ENCODE measurements around the gene SLC39A13. TPM values are rescaled to one million over a fixed set of nuclear protein-coding genes. Genes with fewer than 3 reads are reported as not detected.

The SLC39A13 gene
- total and polyA plus RNA-seq, 2 of the 4 experiments (the other 2 are of a cell fraction), result 32.4 to 144 TPM

DNA sequence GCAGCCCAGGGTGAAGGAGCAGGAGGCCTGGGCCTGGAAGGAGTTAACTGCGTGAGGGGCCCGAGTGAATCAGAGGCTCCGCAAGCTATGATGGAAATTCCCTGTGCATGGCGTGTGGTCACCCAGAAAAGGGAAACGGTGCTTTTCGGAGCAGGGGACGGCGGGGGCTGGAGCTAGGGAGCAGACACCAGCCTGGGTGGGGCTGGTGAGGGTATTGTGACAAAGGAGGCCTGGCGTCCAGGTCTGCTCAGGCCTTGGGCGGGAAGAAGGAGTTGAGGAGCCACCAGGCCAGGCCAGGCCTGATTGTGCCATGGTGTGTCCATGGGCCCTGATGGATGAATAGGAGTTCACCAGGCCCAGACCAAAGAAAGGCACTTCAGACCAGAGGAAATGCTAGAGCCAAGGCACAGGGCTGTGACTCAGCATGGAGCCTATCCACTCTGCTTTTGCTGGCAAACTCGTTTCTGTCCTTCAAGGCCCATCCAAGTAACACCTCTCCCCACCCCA is 17.3 kb upstream of the SLC39A13 start:
- H2AK9ac ChIP-seq (replicated peaks; ENCODE audit: low read depth, low read length, poor library complexity), result no peak overlapping the region
- H3K36me3 ChIP-seq (ENCODE audit: control insufficient read depth, insufficient read depth, low read length), result no peaks in the 10 kb centered on the region
- no peaks in the 10 kb centered on the region for H3K9me3 ChIP-seq (ENCODE audit: control insufficient read depth, insufficient read depth, low read length)
- no peak overlapping the region for H4K91ac ChIP-seq (ENCODE audit: insufficient read depth, low read depth, low read length)
- peaks cover 6% of the 10 kb centered on the region for H3K9me1 ChIP-seq (ENCODE audit: insufficient read depth, low read length)
- dilution Hi-C loops (cut with HindIII; ENCODE audit: low sequenced_read_pairs, unreplicated experiment) (no loop called here), intact Hi-C loops (cut with micrococcal nuclease) (no loop called here), in situ Hi-C loops (cut with MboI; ENCODE audit: low sequenced_read_pairs) (no loop called here)
- H3K4me3 ChIP-seq (ENCODE audit: insufficient read depth, low read depth, low read length), result no peak overlapping the region
- no peaks in the 10 kb centered on the region for H3K79me1 ChIP-seq (ENCODE audit: low read depth in 1 of 2, low read length in 2 of 2)
- H2BK15ac ChIP-seq (ENCODE audit: low read depth, low read length), result no peak overlapping the region
- 93% methylated on average over 9 of the region's 11 CpGs; no CpG with 5 or more reads in 1 of the 2 experiments for WGBS, 2 experiments (ENCODE audit: extremely low coverage in 2 of 2, insufficient read length in 1 of 2)
- H3K18ac ChIP-seq (ENCODE audit: low read depth, low read length), result no peak overlapping the region
- no peak overlapping the region for H3K4me2 ChIP-seq (ENCODE audit: low read depth, low read length)
- H3K27me3 ChIP-seq (ENCODE audit: control insufficient read depth, insufficient read depth, low read length), result no peaks in the 10 kb centered on the region
- no peak overlapping the region for H2AK5ac ChIP-seq (ENCODE audit: low read depth, low read length)
- TF ChIP-seq RFX5 (IDR thresholded peaks at IDR 0.05; ENCODE audit: low read depth, low read length) (no peak), MAFK (IDR thresholded peaks at IDR 0.05; ENCODE audit: low read depth, low read length) (no peak), BHLHE40 (IDR thresholded peaks at IDR 0.05; ENCODE audit: low read depth, low read length) (no peak), SMC3 (IDR thresholded peaks at IDR 0.05; ENCODE audit: low read depth, low read length) (no peak), CHD1 (IDR thresholded peaks at IDR 0.05; ENCODE audit: low read depth, low read length) (no peak), MAZ (IDR thresholded peaks at IDR 0.05; ENCODE audit: borderline replicate concordance, low read depth, low read length) (no peak), RCOR1 (IDR thresholded peaks at IDR 0.05; ENCODE audit: insufficient replicate concordance, low read length) (no peak), CEBPB (IDR thresholded peaks at IDR 0.05; ENCODE audit: low read depth, low read length) (no peak), POLR2A (IDR thresholded peaks at IDR 0.05; ENCODE audit: low read depth, low read length) (no peak), NFE2L2 (IDR thresholded peaks at IDR 0.05; ENCODE audit: low read depth, low read length) (no peak), FOS (IDR thresholded peaks at IDR 0.05; ENCODE audit: low read depth, low read length) (no peak), MXI1 (IDR thresholded peaks at IDR 0.05; ENCODE audit: borderline replicate concordance, low read depth, low read length) (no peak), RAD21 (IDR thresholded peaks at IDR 0.05; ENCODE audit: low read length) (no peak), CTCF (conservative IDR thresholded peaks at IDR 0.05; ENCODE audit: low read depth, low read length) (no peak)
- TF ChIP-seq, protein P1, sequence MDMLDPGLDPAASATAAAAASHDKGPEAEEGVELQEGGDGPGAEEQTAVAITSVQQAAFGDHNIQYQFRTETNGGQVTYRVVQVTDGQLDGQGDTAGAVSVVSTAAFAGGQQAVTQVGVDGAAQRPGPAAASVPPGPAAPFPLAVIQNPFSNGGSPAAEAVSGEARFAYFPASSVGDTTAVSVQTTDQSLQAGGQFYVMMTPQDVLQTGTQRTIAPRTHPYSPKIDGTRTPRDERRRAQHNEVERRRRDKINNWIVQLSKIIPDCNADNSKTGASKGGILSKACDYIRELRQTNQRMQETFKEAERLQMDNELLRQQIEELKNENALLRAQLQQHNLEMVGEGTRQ (IDR thresholded peaks at IDR 0.05; ENCODE audit: low read depth, low read length), result no peak
- H3K56ac ChIP-seq (ENCODE audit: extremely low read depth, insufficient read depth, low read length), result no peak overlapping the region
- H3K23ac ChIP-seq (ENCODE audit: low read depth, low read length), result no peak overlapping the region
- peaks cover 9% of the 10 kb centered on the region for H3K4me1 ChIP-seq (ENCODE audit: control insufficient read depth, insufficient read depth, low read length)
- no peak overlapping the region for H4K8ac ChIP-seq (ENCODE audit: low read depth in 2 of 2, low read length in 2 of 2)
- no peak overlapping the region for H2BK5ac ChIP-seq (ENCODE audit: low read depth, low read length, poor library complexity, severe bottlenecking)
- H2BK20ac ChIP-seq (ENCODE audit: low read depth, low read length), result no peak overlapping the region
- H3K4ac ChIP-seq (ENCODE audit: low read depth, low read length), result no peak overlapping the region
- ATAC-seq (ENCODE audit: low read depth) (no peak), DNase-seq (no peak)
- ChIA-PET POLR2A (ENCODE audit: unreplicated experiment) (no interaction called here), CTCF (no interaction called here)
- no peak overlapping the region for H3K9ac ChIP-seq (ENCODE audit: low read depth, low read length)
- no peak overlapping the region for H3K27ac ChIP-seq (ENCODE audit: insufficient read depth, low read length)
- H4K20me1 ChIP-seq (ENCODE audit: insufficient read depth, low read length), result no peaks in the 10 kb centered on the region
- H4K5ac ChIP-seq (ENCODE audit: low read depth, low read length), result no peak overlapping the region
- H2BK120ac ChIP-seq (ENCODE audit: low read depth, low read length), result no peak overlapping the region
- no peak overlapping the region for H3K14ac ChIP-seq (replicated peaks; ENCODE audit: low read depth, low read length)
- H2AFZ ChIP-seq (replicated peaks; ENCODE audit: low read length, poor library complexity), result no peak overlapping the region
- no TSS peak for BruUV-seq (replicated peaks)

All from IMR-90 (cell line).